AG09309 (cell line): Measurements from ENCODE around the gene PAPPA2.
"Not testable (repeated sequence)": the region's sequence is repeated elsewhere in the genome, so short reads cannot be mapped to it uniquely, and the experiment has no call there.

Experiments used
- DNase-seq: peaks from one replicate; pipeline ENCODE4 v3.0.0-alpha.2; 2010; ENCODE audit warnings: low read depth
- H3K4me3 ChIP-seq: 2 replicates; pipeline ENCODE4 v1.5.1; 2011; ENCODE audit warnings: mild to moderate bottlenecking, low read depth, low read length, moderate library complexity; ENCODE audit not compliant: control insufficient read depth
- TF ChIP-seq, protein P1 (sequence below): IDR thresholded peaks from 2 replicates; pipeline ENCODE4 v1.5.1; 2011; ENCODE audit warnings: mild to moderate bottlenecking, low read depth, low read length, inconsistent platforms; ENCODE audit not compliant: insufficient read depth, control insufficient read depth; ENCODE audit errors: missing control alignments

Gene PAPPA2

DNA sequence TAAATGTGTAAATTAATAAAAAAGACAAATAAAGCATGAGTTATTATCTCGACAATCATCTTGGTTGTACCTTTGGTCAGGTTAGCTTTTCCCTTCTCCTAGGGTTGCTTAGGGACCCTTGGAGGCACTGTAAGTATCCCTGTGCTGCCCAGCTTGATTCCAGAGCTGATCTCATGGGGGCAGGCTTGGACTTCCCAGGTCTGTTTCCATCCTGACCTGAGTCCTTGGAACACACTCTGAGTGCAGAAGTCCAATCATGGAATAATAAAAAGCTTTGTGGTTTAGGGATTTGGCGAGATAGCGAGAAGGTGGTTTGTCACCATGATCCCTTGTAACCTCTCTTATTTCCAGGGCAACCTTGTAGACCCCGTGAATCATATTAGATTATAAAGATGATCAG is 18.7 kb upstream of the PAPPA2 start:
- H3K4me3 ChIP-seq: no peak overlapping the region
- no peak for DNase-seq
- TF ChIP-seq, protein P1, sequence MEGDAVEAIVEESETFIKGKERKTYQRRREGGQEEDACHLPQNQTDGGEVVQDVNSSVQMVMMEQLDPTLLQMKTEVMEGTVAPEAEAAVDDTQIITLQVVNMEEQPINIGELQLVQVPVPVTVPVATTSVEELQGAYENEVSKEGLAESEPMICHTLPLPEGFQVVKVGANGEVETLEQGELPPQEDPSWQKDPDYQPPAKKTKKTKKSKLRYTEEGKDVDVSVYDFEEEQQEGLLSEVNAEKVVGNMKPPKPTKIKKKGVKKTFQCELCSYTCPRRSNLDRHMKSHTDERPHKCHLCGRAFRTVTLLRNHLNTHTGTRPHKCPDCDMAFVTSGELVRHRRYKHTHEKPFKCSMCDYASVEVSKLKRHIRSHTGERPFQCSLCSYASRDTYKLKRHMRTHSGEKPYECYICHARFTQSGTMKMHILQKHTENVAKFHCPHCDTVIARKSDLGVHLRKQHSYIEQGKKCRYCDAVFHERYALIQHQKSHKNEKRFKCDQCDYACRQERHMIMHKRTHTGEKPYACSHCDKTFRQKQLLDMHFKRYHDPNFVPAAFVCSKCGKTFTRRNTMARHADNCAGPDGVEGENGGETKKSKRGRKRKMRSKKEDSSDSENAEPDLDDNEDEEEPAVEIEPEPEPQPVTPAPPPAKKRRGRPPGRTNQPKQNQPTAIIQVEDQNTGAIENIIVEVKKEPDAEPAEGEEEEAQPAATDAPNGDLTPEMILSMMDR: no peak

DNA sequence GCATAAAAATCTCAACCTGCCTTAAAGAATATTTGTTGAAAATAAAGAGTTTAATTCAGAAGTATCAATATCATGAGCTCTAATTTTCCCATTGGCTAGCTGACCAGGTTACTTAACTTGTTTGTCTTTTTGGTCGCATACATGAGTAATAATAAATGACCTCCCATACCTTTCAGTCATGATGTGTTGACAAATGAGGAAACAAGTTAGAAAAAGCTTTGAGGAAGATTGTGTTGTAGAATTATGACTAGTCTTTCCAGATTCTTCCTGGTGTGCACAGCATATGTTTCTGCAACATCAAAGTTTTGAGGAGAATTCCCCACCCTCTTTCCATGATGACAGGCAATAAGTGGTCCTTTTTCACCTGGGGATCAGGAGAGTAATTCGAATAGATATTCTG is 17.6 kb upstream of the PAPPA2 start:
- DNase-seq: no peak
- TF ChIP-seq, protein P1: no peak
- no peak overlapping the region for H3K4me3 ChIP-seq

DNA sequence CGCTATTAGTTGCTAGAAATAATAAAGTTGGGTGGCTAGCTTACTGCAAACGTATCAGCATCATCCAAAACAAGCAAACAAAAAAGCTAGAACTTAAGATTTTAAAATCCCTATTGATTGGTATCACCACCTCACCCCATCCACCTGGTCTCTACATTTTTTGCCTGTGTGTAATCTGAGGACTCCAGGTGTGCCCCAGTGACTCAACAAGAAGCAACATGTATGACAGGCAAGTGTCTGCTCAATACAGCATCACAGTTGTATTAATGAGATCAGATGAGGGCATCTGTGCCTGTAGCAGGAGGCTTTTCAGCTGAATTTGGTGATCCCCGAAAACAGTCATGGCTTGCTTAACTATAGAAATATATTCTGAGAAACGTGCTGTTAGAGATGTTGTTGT is 14.6 kb upstream of the PAPPA2 start:
- no peak overlapping the region for H3K4me3 ChIP-seq
- DNase-seq: no peak
- TF ChIP-seq, protein P1: no peak

DNA sequence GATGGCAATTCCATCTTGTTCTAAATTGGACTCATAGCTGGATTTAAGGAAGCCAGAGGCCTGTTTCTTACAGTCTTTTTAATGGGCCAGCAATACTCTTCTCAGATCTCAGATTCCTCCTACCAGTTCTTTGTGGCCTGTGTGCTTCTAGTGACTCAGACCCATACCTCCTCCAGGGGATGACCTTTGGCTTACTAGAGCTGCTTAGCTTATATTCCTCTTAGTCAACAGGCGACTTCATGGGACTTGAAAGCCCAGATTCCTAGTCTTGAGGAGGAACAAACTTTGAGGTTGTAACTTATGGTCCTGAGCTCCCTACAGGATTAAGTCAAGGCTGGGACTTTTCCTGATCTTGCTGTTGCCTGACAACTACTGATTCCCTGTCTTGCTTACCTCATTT is 12.4 kb upstream of the PAPPA2 start:
- TF ChIP-seq, protein P1: no peak
- DNase-seq: no peak
- no peak overlapping the region for H3K4me3 ChIP-seq

DNA sequence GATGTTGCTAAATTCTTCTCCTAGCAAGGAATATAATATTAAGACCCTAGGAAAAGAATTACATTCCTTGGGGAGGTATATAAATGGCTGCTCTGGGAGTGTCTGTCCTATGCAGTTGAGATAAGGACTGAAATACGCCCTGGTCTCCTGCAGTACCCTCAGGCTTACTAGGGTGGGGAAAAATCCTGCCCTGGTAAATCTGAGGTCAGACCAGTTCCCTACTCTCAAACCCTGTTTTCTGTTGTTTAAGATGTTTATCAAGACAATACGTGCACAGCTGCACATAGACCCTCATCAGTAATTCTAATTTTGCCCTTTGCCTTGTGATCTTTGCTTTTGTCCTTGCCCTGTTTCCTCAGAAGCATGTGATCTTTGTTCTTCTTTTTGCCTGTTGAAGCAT is 11.2 kb upstream of the PAPPA2 start:
- H3K4me3 ChIP-seq, DNase-seq: not testable (repeated sequence)

DNA sequence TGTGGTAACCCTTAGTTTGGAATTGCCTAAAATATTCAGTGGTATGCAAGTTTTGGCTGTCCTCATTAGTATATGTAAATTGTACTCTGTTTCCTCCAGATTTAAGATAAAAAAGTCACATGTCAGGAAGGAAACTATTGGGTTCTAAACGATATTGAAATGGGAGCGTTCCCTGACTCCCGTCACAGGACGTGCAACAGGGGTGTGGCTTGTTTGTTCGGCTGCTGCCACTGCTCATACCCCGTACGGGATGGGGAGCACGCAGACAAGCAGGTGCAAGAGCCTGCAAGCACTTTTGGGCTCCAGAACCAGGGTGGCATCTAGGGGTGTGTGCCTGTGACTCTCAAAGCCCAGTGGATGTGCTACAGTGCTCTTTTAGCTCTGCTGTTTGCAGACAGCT is 6.2 kb upstream of the PAPPA2 start:
- TF ChIP-seq, protein P1: no peak
- DNase-seq: no peak
- no peak overlapping the region for H3K4me3 ChIP-seq

DNA sequence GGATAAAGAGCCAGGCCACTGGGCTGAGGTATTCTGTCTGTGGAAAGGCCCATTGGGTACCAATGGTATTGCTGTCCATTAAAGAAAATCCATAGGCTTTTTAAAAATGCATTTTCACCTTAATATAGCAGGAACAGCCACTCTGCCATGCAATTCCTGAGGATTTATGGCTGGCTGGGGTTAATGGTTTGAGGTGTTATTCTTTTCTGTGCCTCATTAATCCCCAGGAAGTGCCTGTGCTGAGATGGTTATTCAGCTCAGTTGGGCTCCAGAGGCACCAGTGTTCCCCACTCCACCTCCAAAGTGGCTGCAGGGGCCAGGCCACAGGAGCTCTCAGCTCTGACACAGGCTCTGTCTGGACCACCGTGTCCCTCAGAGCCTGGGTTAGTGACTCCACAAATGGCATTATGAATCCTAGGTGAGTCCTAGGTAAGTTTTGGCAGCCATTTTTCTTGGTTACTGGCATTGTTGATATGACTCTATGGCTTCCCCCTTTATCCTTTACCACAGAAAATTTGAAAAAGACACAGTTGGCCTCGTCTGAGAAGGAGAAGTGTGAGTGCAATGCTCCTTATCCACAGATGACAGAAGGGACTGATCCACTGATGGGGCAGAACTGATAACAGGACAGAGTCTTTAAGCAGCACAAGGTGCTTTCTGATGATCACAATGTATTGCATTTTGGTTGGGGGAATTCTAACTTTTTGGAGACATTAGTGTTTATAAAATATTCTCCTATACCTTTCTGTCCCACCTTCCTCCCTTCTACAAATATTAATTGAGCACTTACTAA is 2.2 kb upstream of the PAPPA2 start:
- DNase-seq: no peak
- no peak overlapping the region for H3K4me3 ChIP-seq
- TF ChIP-seq, protein P1: no peak
